Measurements from ENCODE around the gene MYO5B. TPM values are rescaled to one million over a fixed set of nuclear protein-coding genes. Genes with fewer than 3 reads are reported as not detected.
A peak's percentile ranks its signal among the peaks of the same experiment; 100 is the strongest.

MYO5B gene
- polyA plus RNA-seq, 4 donors, result 45.0 to 185 (median 102) TPM

GRCh38 chr18:50044402-50044801 is 150.5 kb downstream of the MYO5B start:
- peaks cover 0 to under 1% (median 0%) of the 10 kb centered on the region in 3 donors for H3K4me1 ChIP-seq (ENCODE audit: control insufficient read depth in 3 of 3, insufficient read depth in 2 of 3, low read depth in 1 of 3, low read length in 2 of 3)
- H3K4me3 ChIP-seq (ENCODE audit: low read depth in 1 of 3, low read length in 3 of 3), result no peak overlapping the region
- H3K27ac ChIP-seq (ENCODE audit: low read depth in 1 of 3, low read length in 2 of 3), result no peak overlapping the region
- H3K36me3 ChIP-seq (ENCODE audit: control insufficient read depth in 3 of 3, insufficient read depth in 2 of 3, low read depth in 1 of 3, low read length in 3 of 3), result peaks cover 0 to 2% (median 2%) of the 10 kb centered on the region in 3 donors
- no peak for FAIRE-seq
- H3K9me3 ChIP-seq (ENCODE audit: control insufficient read depth in 2 of 2, insufficient read depth in 1 of 2, low read depth in 1 of 2, low read length in 1 of 2), result no peaks in the 10 kb centered on the region
- DNase-seq, result peak in 1 of 2 donors; percentile 28
- 60 to 69% (median 62%) methylated on average over 3 of the region's 3 CpGs for WGBS, 3 donors
- no peaks in the 10 kb centered on the region for H3K27me3 ChIP-seq (ENCODE audit: control insufficient read depth in 3 of 3, insufficient read depth in 3 of 3, low read length in 3 of 3)

- 81 to 86% (median 85%) methylated on average over 5 of the region's 5 CpGs for WGBS, 3 donors
- Histone ChIP-seq H3K4me3 (ENCODE audit: low read depth in 1 of 3, low read length in 3 of 3) (no peak overlapping the region), H3K4me1 (ENCODE audit: control insufficient read depth in 3 of 3, insufficient read depth in 2 of 3, low read depth in 1 of 3, low read length in 2 of 3) (no peaks in the 10 kb centered on the region), H3K27me3 (ENCODE audit: control insufficient read depth in 3 of 3, insufficient read depth in 3 of 3, low read length in 3 of 3) (no peaks in the 10 kb centered on the region), H3K27ac (ENCODE audit: low read depth in 1 of 3, low read length in 2 of 3) (no peak overlapping the region), H3K9me3 (ENCODE audit: control insufficient read depth in 2 of 2, insufficient read depth in 1 of 2, low read depth in 1 of 2, low read length in 1 of 2) (no peaks in the 10 kb centered on the region), H3K36me3 (ENCODE audit: control insufficient read depth in 3 of 3, insufficient read depth in 2 of 3, low read depth in 1 of 3, low read length in 3 of 3) (peaks cover 0 to 4% (median 2%) of the 10 kb centered on the region in 3 donors)
- DNase-seq, result no peak
- FAIRE-seq, result no peak
These were observed 152.3 kb downstream of the MYO5B start for GRCh38 chr18:50042611-50043010.

GRCh38 chr18:50039746-50040145 is 155.2 kb downstream of the MYO5B start:
- DNase-seq (no peak), FAIRE-seq (no peak)
- Histone ChIP-seq H3K36me3 (ENCODE audit: control insufficient read depth in 3 of 3, insufficient read depth in 2 of 3, low read depth in 1 of 3, low read length in 3 of 3) (peaks cover 0 to 10% (median 5%) of the 10 kb centered on the region in 3 donors), H3K4me3 (ENCODE audit: low read depth in 1 of 3, low read length in 3 of 3) (no peak overlapping the region), H3K9me3 (ENCODE audit: control insufficient read depth in 2 of 2, insufficient read depth in 1 of 2, low read depth in 1 of 2, low read length in 1 of 2) (no peaks in the 10 kb centered on the region), H3K27me3 (ENCODE audit: control insufficient read depth in 3 of 3, insufficient read depth in 3 of 3, low read length in 3 of 3) (no peaks in the 10 kb centered on the region), H3K27ac (ENCODE audit: low read depth in 1 of 3, low read length in 2 of 3) (no peak overlapping the region), H3K4me1 (ENCODE audit: control insufficient read depth in 3 of 3, insufficient read depth in 2 of 3, low read depth in 1 of 3, low read length in 2 of 3) (no peaks in the 10 kb centered on the region)
- 94 to 98% (median 97%) methylated on average over 5 of the region's 5 CpGs for WGBS, 3 donors

GRCh38 chr18:50038448-50038847 is 156.5 kb downstream of the MYO5B start:
- Histone ChIP-seq H3K9me3 (ENCODE audit: control insufficient read depth in 2 of 2, insufficient read depth in 1 of 2, low read depth in 1 of 2, low read length in 1 of 2) (no peaks in the 10 kb centered on the region), H3K27me3 (ENCODE audit: control insufficient read depth in 3 of 3, insufficient read depth in 3 of 3, low read length in 3 of 3) (no peaks in the 10 kb centered on the region), H3K4me3 (ENCODE audit: low read depth in 1 of 3, low read length in 3 of 3) (no peak overlapping the region), H3K27ac (ENCODE audit: low read depth in 1 of 3, low read length in 2 of 3) (no peak overlapping the region), H3K4me1 (ENCODE audit: control insufficient read depth in 3 of 3, insufficient read depth in 2 of 3, low read depth in 1 of 3, low read length in 2 of 3) (no peaks in the 10 kb centered on the region), H3K36me3 (ENCODE audit: control insufficient read depth in 3 of 3, insufficient read depth in 2 of 3, low read depth in 1 of 3, low read length in 3 of 3) (peaks cover 0 to 12% (median 5%) of the 10 kb centered on the region in 3 donors)
- 64 to 95% (median 80%) methylated on average over 5 of the region's 5 CpGs for whole genome bisulfite sequencing, 3 donors
- FAIRE-seq, result no peak
- no peak for DNase-seq

- Histone ChIP-seq H3K27me3 (ENCODE audit: control insufficient read depth in 3 of 3, insufficient read depth in 3 of 3, low read length in 3 of 3) (peaks cover 0 to 2% (median 0%) of the 10 kb centered on the region in 3 donors), H3K36me3 (ENCODE audit: control insufficient read depth in 3 of 3, insufficient read depth in 2 of 3, low read depth in 1 of 3, low read length in 3 of 3) (peaks cover 0 to 12% (median 3%) of the 10 kb centered on the region in 3 donors), H3K4me3 (ENCODE audit: low read depth in 1 of 3, low read length in 3 of 3) (no peak overlapping the region), H3K9me3 (ENCODE audit: control insufficient read depth in 2 of 2, insufficient read depth in 1 of 2, low read depth in 1 of 2, low read length in 1 of 2) (no peaks in the 10 kb centered on the region), H3K27ac (ENCODE audit: low read depth in 1 of 3, low read length in 2 of 3) (no peak overlapping the region), H3K4me1 (ENCODE audit: control insufficient read depth in 3 of 3, insufficient read depth in 2 of 3, low read depth in 1 of 3, low read length in 2 of 3) (no peaks in the 10 kb centered on the region)
- FAIRE-seq, result no peak
- DNase-seq, result no peak
These were observed 160.9 kb downstream of the MYO5B start for GRCh38 chr18:50034029-50034428.

GRCh38 chr18:50033004-50033403 is 161.9 kb downstream of the MYO5B start:
- Histone ChIP-seq H3K36me3 (ENCODE audit: control insufficient read depth in 3 of 3, insufficient read depth in 2 of 3, low read depth in 1 of 3, low read length in 3 of 3) (peaks cover 0 to 12% (median 3%) of the 10 kb centered on the region in 3 donors), H3K27ac (ENCODE audit: low read depth in 1 of 3, low read length in 2 of 3) (no peak overlapping the region), H3K4me1 (ENCODE audit: control insufficient read depth in 3 of 3, insufficient read depth in 2 of 3, low read depth in 1 of 3, low read length in 2 of 3) (no peaks in the 10 kb centered on the region), H3K27me3 (ENCODE audit: control insufficient read depth in 3 of 3, insufficient read depth in 3 of 3, low read length in 3 of 3) (peaks cover 0 to 4% (median 0%) of the 10 kb centered on the region in 3 donors), H3K9me3 (ENCODE audit: control insufficient read depth in 2 of 2, insufficient read depth in 1 of 2, low read depth in 1 of 2, low read length in 1 of 2) (no peaks in the 10 kb centered on the region), H3K4me3 (ENCODE audit: low read depth in 1 of 3, low read length in 3 of 3) (no peak overlapping the region)
- WGBS, 3 donors, result 71 to 75% (median 74%) methylated on average over 6 of the region's 6 CpGs
- DNase-seq (no peak), FAIRE-seq (no peak)

GRCh38 chr18:50030146-50030545 is 164.8 kb downstream of the MYO5B start:
- Histone ChIP-seq H3K36me3 (ENCODE audit: control insufficient read depth in 3 of 3, insufficient read depth in 2 of 3, low read depth in 1 of 3, low read length in 3 of 3) (peaks cover 0 to 6% (median 0%) of the 10 kb centered on the region in 3 donors), H3K4me1 (ENCODE audit: control insufficient read depth in 3 of 3, insufficient read depth in 2 of 3, low read depth in 1 of 3, low read length in 2 of 3) (no peaks in the 10 kb centered on the region), H3K27me3 (ENCODE audit: control insufficient read depth in 3 of 3, insufficient read depth in 3 of 3, low read length in 3 of 3) (peaks cover 0 to 6% (median 0%) of the 10 kb centered on the region in 3 donors), H3K4me3 (ENCODE audit: low read depth in 1 of 3, low read length in 3 of 3) (no peak overlapping the region), H3K9me3 (ENCODE audit: control insufficient read depth in 2 of 2, insufficient read depth in 1 of 2, low read depth in 1 of 2, low read length in 1 of 2) (peaks cover 0 to 3% of the 10 kb centered on the region in 2 donors), H3K27ac (ENCODE audit: low read depth in 1 of 3, low read length in 2 of 3) (no peak overlapping the region)
- no peak for DNase-seq
- FAIRE-seq, result no peak
- WGBS, 3 donors, result 65 to 82% (median 69%) methylated on average over 4 of the region's 4 CpGs

GRCh38 chr18:50027996-50028395 is 167.0 kb downstream of the MYO5B start:
- Histone ChIP-seq H3K27ac (ENCODE audit: low read depth in 1 of 3, low read length in 2 of 3) (no peak overlapping the region), H3K36me3 (ENCODE audit: control insufficient read depth in 3 of 3, insufficient read depth in 2 of 3, low read depth in 1 of 3, low read length in 3 of 3) (peaks cover 0 to 3% (median 2%) of the 10 kb centered on the region in 3 donors), H3K27me3 (ENCODE audit: control insufficient read depth in 3 of 3, insufficient read depth in 3 of 3, low read length in 3 of 3) (peaks cover 0 to 8% (median 0%) of the 10 kb centered on the region in 3 donors), H3K4me1 (ENCODE audit: control insufficient read depth in 3 of 3, insufficient read depth in 2 of 3, low read depth in 1 of 3, low read length in 2 of 3) (no peaks in the 10 kb centered on the region), H3K9me3 (ENCODE audit: control insufficient read depth in 2 of 2, insufficient read depth in 1 of 2, low read depth in 1 of 2, low read length in 1 of 2) (peaks cover 0 to 3% of the 10 kb centered on the region in 2 donors), H3K4me3 (ENCODE audit: low read depth in 1 of 3, low read length in 3 of 3) (no peak overlapping the region)
- FAIRE-seq (no peak), DNase-seq (no peak)
- WGBS, 3 donors, result 74 to 98% (median 79%) methylated on average over 2 of the region's 2 CpGs

GRCh38 chr18:50024466-50024865 is 170.5 kb downstream of the MYO5B start:
- H3K36me3 ChIP-seq (ENCODE audit: control insufficient read depth in 3 of 3, insufficient read depth in 2 of 3, low read depth in 1 of 3, low read length in 3 of 3), result peaks cover 0 to 13% (median 2%) of the 10 kb centered on the region in 3 donors
- 68 to 74% (median 74%) methylated on average over 3 of the region's 3 CpGs for WGBS, 3 donors
- H3K4me1 ChIP-seq (ENCODE audit: control insufficient read depth in 3 of 3, insufficient read depth in 2 of 3, low read depth in 1 of 3, low read length in 2 of 3), result no peaks in the 10 kb centered on the region
- FAIRE-seq, result no peak
- no peak overlapping the region for H3K27ac ChIP-seq (ENCODE audit: low read depth in 1 of 3, low read length in 2 of 3)
- H3K4me3 ChIP-seq (ENCODE audit: low read depth in 1 of 3, low read length in 3 of 3), result no peak overlapping the region
- peaks cover 0 to 3% of the 10 kb centered on the region in 2 donors for H3K9me3 ChIP-seq (ENCODE audit: control insufficient read depth in 2 of 2, insufficient read depth in 1 of 2, low read depth in 1 of 2, low read length in 1 of 2)
- peaks cover 0 to 6% (median 0%) of the 10 kb centered on the region in 3 donors for H3K27me3 ChIP-seq (ENCODE audit: control insufficient read depth in 3 of 3, insufficient read depth in 3 of 3, low read length in 3 of 3)
- no peak for DNase-seq

Data from small intestine (tissue), 7 donors.